GM08714 (cell line): ENCODE results near the gene NAALAD2.
"Not testable (repeated sequence)": the region's sequence is repeated elsewhere in the genome, so short reads cannot be mapped to it uniquely, and the experiment has no call there.

Experiments
- H3K4me3 ChIP-seq: fragments of 200-500 bp; sonication (Bioruptor generic); 2 replicates; pipeline ENCODE4 v1.5.1; 2014; ENCODE audit warnings: mild to moderate bottlenecking, low read length, inconsistent platforms
- ZNF274 ChIP-seq: IDR thresholded peaks from 2 replicates; pipeline ENCODE4 v1.6.1; 2012; ENCODE audit warnings: mild to moderate bottlenecking, low read depth, low read length

Gene NAALAD2

DNA sequence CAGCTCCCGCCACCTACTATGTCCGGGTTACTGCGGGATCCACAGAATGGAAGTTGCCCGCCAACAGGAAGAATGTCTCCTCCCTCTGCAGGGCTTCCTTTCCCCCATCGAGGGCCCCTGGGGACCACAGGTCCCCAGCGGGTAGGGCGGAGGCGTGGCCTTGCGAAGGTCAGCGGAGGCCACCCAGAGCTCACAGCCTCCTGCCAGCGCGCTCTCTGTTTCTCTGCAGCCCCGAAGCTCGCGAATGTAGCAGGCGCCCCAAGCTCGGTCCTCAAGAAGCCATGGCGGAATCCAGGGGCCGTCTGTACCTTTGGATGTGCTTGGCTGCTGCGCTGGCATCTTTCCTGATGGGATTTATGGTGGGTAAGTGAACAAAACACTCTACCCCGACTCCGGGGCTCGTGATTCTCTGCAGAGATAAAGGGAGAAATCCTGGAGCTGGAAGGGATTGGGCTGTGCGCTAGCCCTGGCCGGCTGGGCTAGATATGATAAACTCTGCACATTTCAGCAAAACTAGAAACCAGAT lies at the start of gene NAALAD2:
Gene NAALAD2, plus strand, starts transcription at position 186 of the 526 bp plus-strand sequence. Its CDS starts 96 bp downstream, at position 282.
- no peak for TF ChIP-seq ZNF274
- H3K4me3 ChIP-seq = peak within 1 kb of the TSS; percentile 48

- not testable (repeated sequence) for H3K4me3 ChIP-seq
These were observed 48.8 kb upstream of the NAALAD2 start, which contains the start of gene UBTFL1 for GRCh38 chr11:90085650-90086049. UBTFL1 (plus strand) TSS chr11:90085950; CDS start chr11:90085950, 0 bp downstream.

DNA sequence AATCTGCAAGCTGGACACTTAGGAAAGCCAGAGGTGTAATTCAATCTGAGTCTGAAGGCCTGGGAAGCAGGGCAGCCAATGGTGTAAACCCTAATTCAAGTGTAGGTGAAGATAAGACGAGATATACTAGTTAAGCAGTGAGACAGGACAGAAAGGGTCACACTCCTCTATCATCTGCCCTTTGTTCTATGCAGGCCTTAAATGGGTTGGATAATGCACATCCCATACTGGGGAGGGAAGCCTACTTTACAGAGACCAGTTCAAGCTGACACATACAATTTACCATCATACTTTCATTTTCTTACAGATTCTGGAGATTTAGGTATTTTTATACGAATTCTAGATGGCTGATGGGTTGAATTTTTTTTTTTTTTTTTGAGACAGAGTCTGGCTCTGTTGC lies 45.7 kb upstream of the NAALAD2 start:
- not testable (repeated sequence) for H3K4me3 ChIP-seq

DNA sequence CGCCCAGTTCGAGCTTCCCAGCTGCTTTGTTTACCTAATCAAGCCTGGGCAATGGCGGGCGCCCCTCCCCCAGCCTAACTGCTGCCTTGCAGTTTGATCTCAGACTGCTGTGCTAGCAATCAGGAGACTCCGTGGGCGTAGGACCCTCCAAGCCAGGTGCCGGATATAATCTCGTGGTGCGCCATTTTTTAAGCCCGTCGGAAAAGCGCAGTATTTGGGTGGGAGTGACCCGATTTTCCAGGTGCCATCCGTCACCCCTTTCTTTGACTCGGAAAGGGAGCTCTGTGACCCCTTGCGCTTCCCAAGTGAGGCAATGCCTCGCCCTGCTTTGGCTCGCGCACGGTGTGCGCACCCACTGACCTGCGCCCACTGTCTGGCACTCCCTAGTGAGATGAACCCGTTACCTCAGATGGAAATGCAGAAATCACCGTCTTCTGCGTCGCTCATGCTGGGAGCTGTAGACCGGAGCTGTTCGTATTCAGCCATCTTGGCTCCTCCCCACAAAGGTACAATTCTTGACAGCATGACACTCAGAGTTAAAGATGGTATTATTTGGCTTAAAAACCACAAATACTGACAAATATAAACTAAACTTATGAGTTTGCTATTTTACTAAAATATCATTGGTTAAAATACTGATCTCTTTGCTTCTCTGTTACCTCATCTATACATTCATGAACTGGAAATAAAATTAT lies 39.1 kb upstream of the NAALAD2 start:
- not testable (repeated sequence) for H3K4me3 ChIP-seq

DNA sequence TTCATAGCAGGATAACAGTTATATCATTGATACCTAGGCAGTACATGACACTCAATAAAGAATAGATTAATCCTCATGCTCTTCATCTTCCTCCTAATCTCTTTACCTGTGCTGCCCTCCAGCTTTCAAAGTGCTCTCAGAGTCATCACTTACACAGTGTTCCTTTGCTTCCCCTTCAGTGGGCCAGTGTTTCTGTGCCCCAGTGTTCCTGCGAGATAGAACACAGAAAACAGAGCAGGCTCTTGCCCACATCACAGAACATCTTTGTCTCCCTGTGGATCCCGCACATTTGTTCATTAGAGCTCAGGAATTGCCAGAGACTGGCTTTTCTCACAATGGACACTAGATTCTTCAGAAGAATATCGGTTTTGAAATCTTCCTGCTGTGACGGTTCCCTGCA lies 36.2 kb upstream of the NAALAD2 start:
- H3K4me3 ChIP-seq = not testable (repeated sequence)

GRCh38 chr11:90100431-90100830 lies 34.0 kb upstream of the NAALAD2 start:
- no peak for TF ChIP-seq ZNF274
- no peak overlapping the region for H3K4me3 ChIP-seq

DNA sequence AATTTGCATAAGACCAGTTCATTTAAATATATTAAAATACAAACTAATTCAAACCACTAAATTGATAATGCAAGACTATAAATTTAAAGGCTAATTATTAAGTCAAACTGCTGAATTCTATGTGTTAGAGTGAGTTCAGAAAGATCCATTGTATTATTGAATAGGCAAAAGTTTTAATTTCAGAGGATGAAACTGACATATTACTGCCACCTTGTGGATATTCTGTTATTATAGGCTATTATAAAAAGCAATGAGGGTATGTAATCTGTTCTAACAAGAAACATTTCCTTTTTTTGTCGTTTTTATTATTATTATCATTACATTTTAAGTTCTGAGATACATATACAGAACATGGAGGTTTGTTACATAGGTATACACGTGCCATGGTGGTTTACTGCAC lies 20.9 kb upstream of the NAALAD2 start:
- no peak for TF ChIP-seq ZNF274
- no peak overlapping the region for H3K4me3 ChIP-seq

DNA sequence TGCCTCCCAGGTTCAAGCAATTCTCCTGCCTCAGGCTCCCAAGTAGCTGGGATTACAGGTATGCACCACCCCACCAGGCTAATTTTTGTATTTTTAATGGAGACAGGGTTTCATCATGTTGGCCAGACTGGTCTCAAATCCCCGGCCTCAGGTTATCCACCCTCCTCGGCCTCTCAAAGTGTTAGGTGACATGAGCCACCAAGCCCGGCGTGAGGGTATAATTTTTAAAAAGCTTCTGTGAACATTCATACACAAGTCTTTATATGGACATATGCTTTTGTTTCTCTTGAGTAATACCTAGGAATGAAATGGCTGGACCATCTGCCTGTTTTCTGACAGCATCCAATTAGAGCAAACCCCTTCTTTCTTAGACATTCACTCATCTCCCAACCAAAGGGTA lies 14.3 kb upstream of the NAALAD2 start:
- no peak for TF ChIP-seq ZNF274

GRCh38 chr11:90124371-90124770 lies 10.1 kb upstream of the NAALAD2 start:
- TF ChIP-seq ZNF274 = no peak
- no peak overlapping the region for H3K4me3 ChIP-seq

More for the DNA sequence above, 14.3 kb upstream of the NAALAD2 start:
- H3K4me3 ChIP-seq = no peak overlapping the region

DNA sequence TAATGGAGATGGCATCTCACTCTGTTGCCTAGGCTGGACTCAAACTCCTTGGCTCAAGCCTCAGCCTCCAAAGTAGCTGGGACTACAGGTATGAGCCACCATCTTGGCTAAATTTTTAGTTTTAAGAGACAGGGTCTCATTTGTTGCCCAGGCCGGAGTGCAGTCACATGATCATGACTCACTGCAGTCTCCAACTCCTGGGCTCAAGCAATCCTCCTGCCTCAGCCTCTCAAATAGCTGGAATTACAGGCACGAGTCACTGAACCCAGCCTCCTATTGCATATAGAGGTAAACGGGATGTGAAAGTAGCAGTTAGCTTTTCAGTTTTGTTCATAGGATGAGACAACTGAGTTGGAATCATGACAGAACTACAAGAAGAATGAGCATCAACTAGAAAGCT lies 9.5 kb upstream of the NAALAD2 start:
- TF ChIP-seq ZNF274 = no peak
- no peak overlapping the region for H3K4me3 ChIP-seq

- H3K4me3 ChIP-seq = peak overlapping the region; percentile 48; the same call in 1 of the 2 replicates
- TF ChIP-seq ZNF274 = no peak
These were observed 644 bp upstream of the NAALAD2 start for GRCh38 chr11:90133560-90134477.

DNA sequence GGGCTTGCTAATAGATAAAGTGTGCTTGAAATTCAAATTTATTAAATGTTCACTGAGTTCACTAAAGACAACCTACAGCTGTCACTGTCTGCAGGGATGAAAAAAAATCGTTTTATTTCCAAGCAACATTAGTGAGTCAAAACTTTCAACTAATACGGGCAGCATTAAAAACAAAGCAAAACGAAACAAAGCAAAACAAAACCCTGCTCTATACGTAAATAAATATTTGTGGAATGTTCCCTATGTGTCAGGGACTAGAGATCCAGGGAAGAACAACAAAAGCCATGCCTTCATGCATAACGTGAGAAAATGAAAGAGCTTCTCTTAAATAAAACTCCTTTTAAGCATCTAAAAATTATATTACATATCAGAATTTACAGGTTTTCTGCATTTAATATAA lies 553 bp downstream of the NAALAD2 start:
- H3K4me3 ChIP-seq = peak overlapping the region; percentile 48
- no peak for TF ChIP-seq ZNF274

- no peak overlapping the region for H3K4me3 ChIP-seq
- no peak for TF ChIP-seq ZNF274
These were observed 14.4 kb downstream of the NAALAD2 start for GRCh38 chr11:90148900-90149299.

DNA sequence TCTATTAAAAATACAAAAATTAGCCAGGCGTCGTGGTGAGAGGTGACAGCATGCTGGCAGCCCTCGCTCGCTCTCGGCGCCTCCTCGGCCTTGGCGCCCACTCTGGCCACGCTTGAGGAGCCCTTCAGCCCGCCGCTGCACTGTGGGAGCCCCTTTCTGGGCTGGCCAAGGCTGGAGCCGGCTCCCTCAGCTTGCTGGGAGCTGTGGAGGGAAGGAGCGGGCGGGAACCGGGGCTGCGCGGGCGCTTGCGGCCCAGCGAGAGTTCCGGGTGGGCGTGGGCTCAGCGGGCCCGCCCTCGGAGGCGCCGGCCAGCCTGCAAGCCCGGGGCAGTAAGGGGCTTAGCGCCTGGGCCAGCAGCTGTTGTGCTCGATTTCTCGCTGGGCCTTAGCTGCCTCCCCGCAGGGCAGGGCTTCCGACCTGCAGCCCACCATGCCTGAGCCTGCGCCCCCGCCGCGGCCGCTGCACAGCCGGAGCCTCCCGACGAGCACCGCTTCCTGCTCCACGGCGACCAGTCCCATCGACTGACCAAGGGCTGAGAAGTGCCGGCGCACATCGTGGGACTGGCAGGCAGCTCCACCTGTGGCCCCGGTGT lies 32.6 kb downstream of the NAALAD2 start:
- not testable (repeated sequence) for H3K4me3 ChIP-seq

- H3K4me3 ChIP-seq = not testable (repeated sequence)
These were observed 33.2 kb downstream of the NAALAD2 start for GRCh38 chr11:90167704-90168103.
